MM.1S (cell line): ENCODE data around the gene S100A8.

Source experiments
- DNase-seq: peaks from one replicate; pipeline ENCODE4 v3.0.0-alpha.2; 2015
- H2AFZ ChIP-seq: fragments of 300-600 bp; sonication (generic); 2 replicates; pipeline ENCODE4 v1.6.0; 2016; ENCODE audit warnings: antibody characterized with exemption, low read length
- H3F3A ChIP-seq: fragments of 300-600 bp; sonication (generic); 2 replicates; pipeline ENCODE4 v1.6.1; 2016; ENCODE audit warnings: mild to moderate bottlenecking, antibody characterized with exemption, low read length, moderate library complexity, mixed read lengths; ENCODE audit not compliant: insufficient read depth
- H3K27ac ChIP-seq: fragments of 300-600 bp; sonication (generic); 2 replicates; pipeline ENCODE4 v1.5.1; 2016; ENCODE audit warnings: mild to moderate bottlenecking, low read length
- H3K27me3 ChIP-seq: fragments of 300-600 bp; sonication (generic); replicated peaks from 2 replicates; pipeline ENCODE4 v1.6.0; 2016; ENCODE audit warnings: low read length; ENCODE audit not compliant: insufficient read depth
- H3K36me3 ChIP-seq: fragments of 300-600 bp; sonication (generic); replicated peaks from 2 replicates; pipeline ENCODE4 v1.6.1; 2016; ENCODE audit warnings: mild to moderate bottlenecking, low read length, mixed read lengths; ENCODE audit not compliant: insufficient read depth
- H3K4me1 ChIP-seq: fragments of 300-600 bp; sonication (generic); 2 replicates; pipeline ENCODE4 v1.6.1; 2016; ENCODE audit warnings: low read length, mixed read lengths
- H3K4me2 ChIP-seq: fragments of 300-600 bp; sonication (generic); 2 replicates; pipeline ENCODE4 v1.6.0; 2016; ENCODE audit warnings: low read depth, low read length
- H3K4me3 ChIP-seq: fragments of 300-600 bp; sonication (generic); 2 replicates; pipeline ENCODE4 v1.5.1; 2016; ENCODE audit warnings: low read length, mixed read lengths
- H3K79me2 ChIP-seq: fragments of 300-600 bp; sonication (generic); 2 replicates; pipeline ENCODE4 v1.6.1; 2016; ENCODE audit warnings: mixed run types, low read length, mixed read lengths
- H3K9ac ChIP-seq: fragments of 300-600 bp; sonication (generic); 2 replicates; pipeline ENCODE4 v1.6.1; 2016; ENCODE audit warnings: low read length, mixed read lengths
- H3K9me2 ChIP-seq: fragments of 300-600 bp; sonication (generic); replicated peaks from 2 replicates; pipeline ENCODE4 v1.6.1; 2016; ENCODE audit warnings: mild to moderate bottlenecking, low read length, mixed read lengths; ENCODE audit not compliant: insufficient read depth
- H3K9me3 ChIP-seq: fragments of 300-600 bp; sonication (generic); replicated peaks from 2 replicates; pipeline ENCODE4 v1.6.1; 2016; ENCODE audit warnings: mild to moderate bottlenecking, low read length, mixed read lengths; ENCODE audit not compliant: insufficient read depth
- H4K20me1 ChIP-seq: fragments of 300-600 bp; sonication (generic); 2 replicates; pipeline ENCODE4 v1.6.1; 2016; ENCODE audit warnings: mild to moderate bottlenecking, low read length, moderate library complexity, mixed read lengths; ENCODE audit not compliant: insufficient read depth
- CTCF ChIP-seq: fragments of 300-600 bp; sonication (generic); IDR thresholded peaks from 2 replicates; pipeline ENCODE4 v1.5.1; 2016; ENCODE audit warnings: antibody characterized with exemption, low read length, mixed read lengths
- EZH2 ChIP-seq: fragments of 300-600 bp; sonication (generic); optimal IDR thresholded peaks from 2 replicates; pipeline ENCODE3; 2017; ENCODE audit warnings: low read depth, mild to moderate bottlenecking, antibody characterized with exemption, low read length, mixed read lengths
- EZH2phosphoT487 ChIP-seq: fragments of 300-600 bp; sonication (generic); IDR thresholded peaks from 2 replicates; pipeline ENCODE4 v1.6.1; 2018; ENCODE audit warnings: antibody characterized with exemption, low read length

The S100A8 gene

GRCh38 chr1:153343040-153343681 lies 47.7 kb downstream of the S100A8 start:
- Histone ChIP-seq H3K9me2 (no peaks in the 10 kb centered on the region), H3K4me1 (peaks cover 29% of the 10 kb centered on the region), H3K36me3 (no peaks in the 10 kb centered on the region), H2AFZ (0 out of 2 replicates have a peak overlapping the region, but pooled peaks have one; percentile 16), H3K9ac (no peak overlapping the region), H3K27me3 (no peaks in the 10 kb centered on the region), H3F3A (peaks cover 10% of the 10 kb centered on the region; the same call in 1 of the 2 replicates), H3K79me2 (no peaks in the 10 kb centered on the region), H3K4me2 (peak overlapping the region; percentile 21; the same call in 1 of the 2 replicates), H4K20me1 (no peaks in the 10 kb centered on the region), H3K4me3 (no peak overlapping the region), H3K9me3 (no peaks in the 10 kb centered on the region), H3K27ac (peak overlapping the region; percentile 42; the same call in 1 of the 2 replicates)
- TF ChIP-seq CTCF (no peak), EZH2phosphoT487 (no peak), EZH2 (no peak)
- DNase-seq = no peak

GRCh38 chr1:153342178-153342577 lies 48.7 kb downstream of the S100A8 start:
- no peak overlapping the region for H2AFZ ChIP-seq
- peaks cover 10% of the 10 kb centered on the region; the same call in 1 of the 2 replicates for H3F3A ChIP-seq
- H3K79me2 ChIP-seq = no peaks in the 10 kb centered on the region
- H3K4me2 ChIP-seq = no peak overlapping the region
- no peaks in the 10 kb centered on the region for H3K27me3 ChIP-seq
- H3K9ac ChIP-seq = no peak overlapping the region
- H3K4me1 ChIP-seq = peaks cover 29% of the 10 kb centered on the region
- no peaks in the 10 kb centered on the region for H3K36me3 ChIP-seq
- no peak overlapping the region for H3K27ac ChIP-seq
- H3K9me2 ChIP-seq = no peaks in the 10 kb centered on the region
- TF ChIP-seq EZH2 (no peak), CTCF (no peak), EZH2phosphoT487 (no peak)
- DNase-seq = no peak
- no peak overlapping the region for H3K4me3 ChIP-seq
- H4K20me1 ChIP-seq = no peaks in the 10 kb centered on the region
- H3K9me3 ChIP-seq = no peaks in the 10 kb centered on the region

- Histone ChIP-seq H3K9me3 (no peaks in the 10 kb centered on the region), H3K9me2 (no peaks in the 10 kb centered on the region), H3K36me3 (no peaks in the 10 kb centered on the region), H3K4me1 (peaks cover 29% of the 10 kb centered on the region), H3F3A (peaks cover 10% of the 10 kb centered on the region; the same call in 1 of the 2 replicates), H3K79me2 (no peaks in the 10 kb centered on the region), H3K27me3 (no peaks in the 10 kb centered on the region), H3K27ac (no peak overlapping the region), H4K20me1 (no peaks in the 10 kb centered on the region), H3K4me2 (no peak overlapping the region), H3K9ac (no peak overlapping the region), H2AFZ (no peak overlapping the region), H3K4me3 (no peak overlapping the region)
- DNase-seq = no peak
- TF ChIP-seq CTCF (no peak), EZH2phosphoT487 (no peak), EZH2 (no peak)
Measured at GRCh38 chr1:153341431-153341934, 49.4 kb downstream of the S100A8 start.
